ENCODE results near the gene TDRD12. TPM values are rescaled to one million over a fixed set of nuclear protein-coding genes. Genes with fewer than 3 reads are reported as not detected.
"Not testable (repeated sequence)": the region's sequence is repeated elsewhere in the genome, so short reads cannot be mapped to it uniquely, and the experiment has no call there.

TDRD12 gene
- total RNA-seq, 4 donors from 2014 or later = 0.39 to 2.4 (median 0.89) TPM; not detected in 1

DNA sequence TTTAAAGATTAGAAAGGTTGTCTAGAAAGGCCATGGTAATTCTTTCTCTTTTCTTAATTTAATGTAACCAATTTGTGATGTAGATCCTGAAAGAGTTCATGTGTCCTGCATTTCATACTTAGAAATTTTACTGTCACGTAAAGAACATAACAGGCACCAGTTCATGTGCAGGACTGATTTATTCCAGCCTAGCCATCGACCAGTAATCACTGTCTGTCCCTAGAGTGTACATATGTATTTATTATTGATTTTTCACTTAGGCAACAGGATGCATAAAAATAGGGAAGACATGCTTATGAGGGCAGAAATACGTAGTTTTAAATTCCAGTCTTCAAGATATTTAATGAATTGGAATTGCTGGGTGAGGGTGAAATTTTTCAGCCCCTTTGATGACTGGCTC, 37.6 kb downstream of the TDRD12 start:
- no peak for TF ChIP-seq POLR2A (IDR thresholded peaks at IDR 0.05)
- WGBS, 2 donors = 79 to 85% methylated on average over 3 of the region's 3 CpGs
- no peak overlapping the region for H3K27ac ChIP-seq
- no peaks in the 10 kb centered on the region for H3K27me3 ChIP-seq
- DNase-seq = no peak
- no peaks in the 10 kb centered on the region for H3K36me3 ChIP-seq
- no peaks in the 10 kb centered on the region for H3K4me1 ChIP-seq
- intact Hi-C loops (cut with DNase I) = no loop called here
- H3K9me3 ChIP-seq = no peaks in the 10 kb centered on the region
- no peak overlapping the region for H3K4me3 ChIP-seq (replicated peaks in 1 of 3)

DNA sequence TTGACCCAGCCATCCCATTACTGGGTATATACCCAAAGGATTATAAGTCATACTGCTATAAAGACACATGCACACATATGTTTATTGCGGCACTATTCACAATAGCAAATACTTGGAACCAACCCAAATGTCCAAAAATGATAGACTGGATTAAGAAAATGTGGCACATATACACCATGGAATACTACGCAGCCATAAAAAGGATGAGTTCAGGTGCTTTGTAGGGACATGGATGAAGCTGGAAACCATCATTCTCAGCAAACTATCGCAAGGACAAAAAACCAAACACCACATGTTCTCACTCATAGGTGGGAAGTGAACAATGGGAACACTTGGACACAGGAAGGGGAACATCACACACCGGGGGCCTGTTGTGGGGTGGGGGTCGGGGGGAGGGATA, 45.8 kb downstream of the TDRD12 start:
- H3K9me3 ChIP-seq; intact Hi-C loops (cut with DNase I); H3K27me3 ChIP-seq; H3K4me1 ChIP-seq; H3K36me3 ChIP-seq; H3K4me3 ChIP-seq (replicated peaks in 1 of 3); DNase-seq; H3K27ac ChIP-seq: not testable (repeated sequence)
- 92 to 98% methylated on average over 5 of the region's 5 CpGs for WGBS, 2 donors

DNA sequence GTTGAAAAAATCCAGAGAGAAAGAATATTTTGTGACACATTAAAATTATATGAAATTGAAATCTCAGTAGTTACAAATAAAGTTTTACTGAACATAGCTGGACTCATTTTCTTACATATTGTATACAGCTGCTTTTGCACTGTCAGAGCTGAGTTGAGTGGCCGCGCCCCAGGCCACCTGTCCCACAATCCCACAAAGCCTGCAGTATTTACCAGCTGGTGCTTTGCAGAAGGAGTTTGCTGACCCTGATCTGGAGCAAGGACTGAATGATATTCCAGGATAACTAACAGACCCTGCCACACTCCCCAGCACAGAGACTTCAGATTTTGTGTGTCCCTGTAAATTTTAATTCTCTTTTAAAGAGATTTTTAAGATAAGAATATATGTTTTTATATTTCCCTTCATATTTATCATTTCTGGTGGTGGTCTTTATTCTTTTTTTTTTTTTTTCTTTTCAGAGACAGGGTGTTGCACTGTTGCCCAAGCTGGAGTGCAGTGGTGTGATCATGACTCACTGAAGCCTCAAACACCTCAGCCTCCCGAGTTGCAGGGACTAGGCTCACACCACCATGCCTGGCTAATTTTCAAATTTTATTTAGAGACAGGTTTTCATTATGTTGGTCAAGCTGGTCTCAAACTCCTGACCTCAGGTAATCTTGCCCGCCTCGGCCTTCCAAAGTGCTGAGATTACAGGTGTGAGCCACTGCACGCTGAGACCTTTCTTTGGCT, 48.5 kb downstream of the TDRD12 start:
- intact Hi-C loops (cut with DNase I) = no loop called here
- WGBS, 2 donors = 86 to 90% methylated on average over 6 of the region's 6 CpGs
- TF ChIP-seq, protein P1, sequence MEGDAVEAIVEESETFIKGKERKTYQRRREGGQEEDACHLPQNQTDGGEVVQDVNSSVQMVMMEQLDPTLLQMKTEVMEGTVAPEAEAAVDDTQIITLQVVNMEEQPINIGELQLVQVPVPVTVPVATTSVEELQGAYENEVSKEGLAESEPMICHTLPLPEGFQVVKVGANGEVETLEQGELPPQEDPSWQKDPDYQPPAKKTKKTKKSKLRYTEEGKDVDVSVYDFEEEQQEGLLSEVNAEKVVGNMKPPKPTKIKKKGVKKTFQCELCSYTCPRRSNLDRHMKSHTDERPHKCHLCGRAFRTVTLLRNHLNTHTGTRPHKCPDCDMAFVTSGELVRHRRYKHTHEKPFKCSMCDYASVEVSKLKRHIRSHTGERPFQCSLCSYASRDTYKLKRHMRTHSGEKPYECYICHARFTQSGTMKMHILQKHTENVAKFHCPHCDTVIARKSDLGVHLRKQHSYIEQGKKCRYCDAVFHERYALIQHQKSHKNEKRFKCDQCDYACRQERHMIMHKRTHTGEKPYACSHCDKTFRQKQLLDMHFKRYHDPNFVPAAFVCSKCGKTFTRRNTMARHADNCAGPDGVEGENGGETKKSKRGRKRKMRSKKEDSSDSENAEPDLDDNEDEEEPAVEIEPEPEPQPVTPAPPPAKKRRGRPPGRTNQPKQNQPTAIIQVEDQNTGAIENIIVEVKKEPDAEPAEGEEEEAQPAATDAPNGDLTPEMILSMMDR (IDR thresholded peaks at IDR 0.05) = no peak
- TF ChIP-seq POLR2A (IDR thresholded peaks at IDR 0.05) = no peak

DNA sequence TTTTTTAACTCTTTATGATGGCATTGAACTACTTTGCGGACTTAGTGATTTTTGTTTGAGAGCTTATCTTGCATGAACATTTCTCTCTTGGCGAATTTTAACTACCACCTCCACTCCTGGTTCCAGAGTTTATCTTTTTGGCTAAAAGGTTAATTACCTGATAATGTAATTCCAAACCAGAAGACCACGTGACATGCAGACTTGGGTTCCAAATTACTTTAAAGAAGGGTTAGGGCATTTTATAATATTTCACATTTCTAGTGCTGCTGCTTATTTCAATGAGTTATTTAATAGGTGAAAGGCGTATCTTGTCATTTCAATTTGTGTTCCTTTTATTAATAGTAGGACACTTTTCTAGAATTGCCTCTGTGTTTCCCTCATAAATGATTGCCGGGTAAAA, 52.0 kb downstream of the TDRD12 start:
- Histone ChIP-seq H3K4me3 (replicated peaks in 1 of 3) (no peak overlapping the region), H3K36me3 (no peaks in the 10 kb centered on the region), H3K27ac (no peak overlapping the region), H3K4me1 (no peaks in the 10 kb centered on the region), H3K9me3 (no peaks in the 10 kb centered on the region), H3K27me3 (no peaks in the 10 kb centered on the region)
- no peak for DNase-seq
- intact Hi-C loops (cut with DNase I) = no loop called here
- WGBS, 2 donors = 90 to 92% methylated on average over 5 of the region's 5 CpGs
- TF ChIP-seq, protein P1 (IDR thresholded peaks at IDR 0.05) = no peak
- no peak for TF ChIP-seq POLR2A (IDR thresholded peaks at IDR 0.05)

More for the DNA sequence above, 48.5 kb downstream of the TDRD12 start:
- Histone ChIP-seq H3K27me3 (no peaks in the 10 kb centered on the region), H3K9me3 (no peaks in the 10 kb centered on the region), H3K27ac (no peak overlapping the region), H3K36me3 (no peaks in the 10 kb centered on the region), H3K4me1 (no peaks in the 10 kb centered on the region), H3K4me3 (replicated peaks in 1 of 3) (no peak overlapping the region)
- DNase-seq = no peak

DNA sequence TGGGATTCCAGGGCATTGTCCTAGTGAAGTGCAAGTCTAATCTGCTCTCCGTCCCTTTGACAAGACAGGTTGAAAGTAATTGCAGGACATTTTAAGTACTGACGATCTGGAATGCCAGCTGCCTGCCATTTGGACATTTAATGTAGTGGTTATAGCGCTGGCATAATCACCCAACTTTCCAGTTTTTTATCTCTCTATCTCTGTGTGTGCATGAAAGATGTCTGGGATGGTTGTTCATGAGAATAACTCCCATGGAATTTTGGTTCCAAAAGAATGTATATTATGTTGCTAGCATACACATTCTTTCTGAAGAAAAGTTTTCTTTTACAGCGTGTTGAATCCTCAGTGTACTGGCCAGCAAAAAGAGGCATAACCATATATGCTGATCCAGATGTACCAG, 53.6 kb downstream of the TDRD12 start:
- Histone ChIP-seq H3K4me3 (replicated peaks in 1 of 3) (no peak overlapping the region), H3K27ac (no peak overlapping the region), H3K36me3 (no peaks in the 10 kb centered on the region), H3K4me1 (no peaks in the 10 kb centered on the region), H3K27me3 (no peaks in the 10 kb centered on the region), H3K9me3 (no peaks in the 10 kb centered on the region)
- intact Hi-C loops (cut with DNase I) = no loop called here
- DNase-seq = no peak
- 84 to 89% methylated on average over 4 of the region's 4 CpGs for WGBS, 2 donors
- TF ChIP-seq, protein P1 (IDR thresholded peaks at IDR 0.05) = no peak
- TF ChIP-seq POLR2A (IDR thresholded peaks at IDR 0.05) = no peak

DNA sequence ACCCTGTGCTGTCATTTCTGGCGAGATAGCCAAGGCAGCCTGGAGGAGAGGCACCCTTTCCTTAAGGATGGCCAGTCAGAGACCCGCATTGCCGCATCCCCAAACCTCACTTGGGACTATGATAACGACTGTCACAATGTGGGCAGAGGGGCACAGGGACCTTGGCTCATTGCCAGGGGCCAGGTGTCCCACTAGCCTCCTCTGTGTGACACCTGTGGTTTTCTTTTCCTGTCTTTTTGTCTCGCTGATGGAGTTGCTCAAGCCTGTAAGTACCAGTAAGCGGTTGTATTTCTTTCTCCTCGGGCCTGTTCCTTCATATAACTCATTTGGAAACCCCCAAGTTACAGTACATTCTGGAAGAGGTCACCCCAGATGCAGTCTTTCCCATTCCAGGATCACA, 59.5 kb downstream of the TDRD12 start:
- no peak for TF ChIP-seq POLR2A (IDR thresholded peaks at IDR 0.05)
- TF ChIP-seq, protein P1 (IDR thresholded peaks at IDR 0.05) = no peak

More for the DNA sequence above, 59.5 kb downstream of the TDRD12 start:
- H3K36me3 ChIP-seq = no peaks in the 10 kb centered on the region
- no peak for DNase-seq
- intact Hi-C loops (cut with DNase I) = no loop called here
- 61 to 74% methylated on average over 5 to 7 of the region's 7 CpGs for WGBS, 2 donors
- H3K9me3 ChIP-seq = no peaks in the 10 kb centered on the region
- no peak overlapping the region for H3K4me3 ChIP-seq (replicated peaks in 1 of 3)
- H3K27ac ChIP-seq = no peak overlapping the region
- no peaks in the 10 kb centered on the region for H3K4me1 ChIP-seq
- no peaks in the 10 kb centered on the region for H3K27me3 ChIP-seq

Measured in thyroid gland (tissue), 4 donors.